ENCODE results near the gene TBCD.
A peak's percentile ranks its signal among the peaks of the same experiment; 100 is the strongest.
"Not testable (repeated sequence)": the region's sequence is repeated elsewhere in the genome, so short reads cannot be mapped to it uniquely, and the experiment has no call there.

Gene TBCD

GRCh38 chr17:82978765-82979349 lies 227.0 kb downstream of the TBCD start:
- DNase-seq: peak; percentile 32 to 57

GRCh38 chr17:82979718-82980117 lies 227.9 kb downstream of the TBCD start:
- no peak for DNase-seq

- DNase-seq: peak in 1 of 2 donors; percentile 28
These were observed 228.8 kb downstream of the TBCD start for GRCh38 chr17:82980632-82981031.

- no peak for DNase-seq
These were observed 229.4 kb downstream of the TBCD start for GRCh38 chr17:82981141-82981730.

- DNase-seq: no peak
These were observed 231.8 kb downstream of the TBCD start for GRCh38 chr17:82983510-82984248.

- not testable (repeated sequence) for DNase-seq
These were observed 232.4 kb downstream of the TBCD start for GRCh38 chr17:82984249-82984617.

- no peak for DNase-seq
These were observed 233.0 kb downstream of the TBCD start for GRCh38 chr17:82984751-82985427.

- DNase-seq: no peak
These were observed 233.6 kb downstream of the TBCD start for GRCh38 chr17:82985428-82985805.

- DNase-seq: peak; percentile 57 to 65
These were observed 234.1 kb downstream of the TBCD start for GRCh38 chr17:82985973-82986372.

- DNase-seq: not testable (repeated sequence)
These were observed 237.2 kb downstream of the TBCD start for GRCh38 chr17:82989051-82989450.

- DNase-seq: no peak
These were observed 238.0 kb downstream of the TBCD start for GRCh38 chr17:82989881-82990280.

GRCh38 chr17:82993005-82993404 lies 241.1 kb downstream of the TBCD start:
- no peak for DNase-seq

Data from CD4-positive, alpha-beta T cell treated with Interleukin-1 beta for 1 hour (primary cell).